ENCODE measurements around the gene GLG1. TPM values are rescaled to one million over a fixed set of nuclear protein-coding genes. Genes with fewer than 3 reads are reported as not detected.
"Not testable (repeated sequence)": the region's sequence is repeated elsewhere in the genome, so short reads cannot be mapped to it uniquely, and the experiment has no call there.

Gene GLG1
- total RNA-seq (136 and 167 TPM in 2 replicates), polyA plus RNA-seq (140 and 183 TPM in 2 replicates)

DNA sequence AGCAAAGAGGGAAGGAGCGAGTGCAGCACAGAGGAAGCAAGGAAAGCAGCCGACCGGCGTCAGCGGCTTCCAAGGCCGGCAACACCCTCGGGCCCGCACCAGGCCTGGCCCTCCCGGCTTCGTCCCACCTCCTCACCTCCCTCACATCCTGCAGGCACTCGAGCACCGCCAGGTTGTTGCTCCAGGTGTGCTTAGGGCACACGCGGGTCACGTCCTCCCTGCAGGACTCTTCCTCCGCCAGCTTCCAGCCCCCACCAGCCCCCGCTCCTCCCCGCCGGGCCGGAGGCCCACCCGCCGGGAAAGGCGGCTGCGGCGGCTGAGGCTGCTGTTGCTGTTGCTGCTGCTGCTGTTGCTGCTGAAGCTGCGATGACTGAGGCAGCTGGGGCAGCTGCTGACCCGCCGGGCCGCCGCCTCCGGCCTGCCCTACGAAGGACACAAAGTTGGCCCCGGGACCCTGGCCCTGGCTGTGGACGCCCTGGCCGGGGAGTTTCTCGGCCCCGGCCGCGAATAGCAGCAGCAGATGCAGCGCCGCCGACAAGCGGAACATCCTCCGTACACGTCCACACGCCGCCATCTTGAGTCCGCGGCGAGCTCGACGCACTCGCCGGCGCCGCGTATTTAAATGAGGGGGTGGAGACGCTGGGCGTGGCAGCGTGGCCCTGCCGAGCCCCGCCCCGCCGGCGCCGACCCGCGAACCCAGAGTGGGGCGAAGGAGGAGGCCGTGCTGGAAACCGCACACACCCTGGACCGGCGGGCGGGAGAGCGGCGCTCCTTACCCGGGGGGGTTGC lies at the start of gene GLG1:
GLG1 (minus strand) TSS at position 594 of the 789 bp plus-strand sequence; CDS start at position 574, 20 bp downstream.
- no peaks in the 10 kb centered on the region for H3K36me3 ChIP-seq
- peaks cover 18% of the 10 kb centered on the region for H3K4me1 ChIP-seq (ENCODE audit: low read depth)
- no peaks in the 10 kb centered on the region for H3K9me3 ChIP-seq (ENCODE audit: low read depth)
- peak within 1 kb of the TSS; percentile 96 for H3K27ac ChIP-seq
- no peaks in the 10 kb centered on the region for H3K27me3 ChIP-seq
- DNase-seq (ENCODE audit: low read depth in 1 of 2, low spot score in 1 of 2): peak; percentile 94 to 95
- TF ChIP-seq, protein P1, sequence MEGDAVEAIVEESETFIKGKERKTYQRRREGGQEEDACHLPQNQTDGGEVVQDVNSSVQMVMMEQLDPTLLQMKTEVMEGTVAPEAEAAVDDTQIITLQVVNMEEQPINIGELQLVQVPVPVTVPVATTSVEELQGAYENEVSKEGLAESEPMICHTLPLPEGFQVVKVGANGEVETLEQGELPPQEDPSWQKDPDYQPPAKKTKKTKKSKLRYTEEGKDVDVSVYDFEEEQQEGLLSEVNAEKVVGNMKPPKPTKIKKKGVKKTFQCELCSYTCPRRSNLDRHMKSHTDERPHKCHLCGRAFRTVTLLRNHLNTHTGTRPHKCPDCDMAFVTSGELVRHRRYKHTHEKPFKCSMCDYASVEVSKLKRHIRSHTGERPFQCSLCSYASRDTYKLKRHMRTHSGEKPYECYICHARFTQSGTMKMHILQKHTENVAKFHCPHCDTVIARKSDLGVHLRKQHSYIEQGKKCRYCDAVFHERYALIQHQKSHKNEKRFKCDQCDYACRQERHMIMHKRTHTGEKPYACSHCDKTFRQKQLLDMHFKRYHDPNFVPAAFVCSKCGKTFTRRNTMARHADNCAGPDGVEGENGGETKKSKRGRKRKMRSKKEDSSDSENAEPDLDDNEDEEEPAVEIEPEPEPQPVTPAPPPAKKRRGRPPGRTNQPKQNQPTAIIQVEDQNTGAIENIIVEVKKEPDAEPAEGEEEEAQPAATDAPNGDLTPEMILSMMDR (IDR thresholded peaks at IDR 0.05; ENCODE audit: low read depth, low read length): no peak
- peak within 1 kb of the TSS; percentile 91 for H3K4me3 ChIP-seq

GRCh38 chr16:74654536-74655050 lies 47.7 kb upstream of the GLG1 start:
- H3K27me3 ChIP-seq: no peaks in the 10 kb centered on the region
- H3K4me3 ChIP-seq: no peak overlapping the region
- no peaks in the 10 kb centered on the region for H3K4me1 ChIP-seq (ENCODE audit: low read depth)
- H3K27ac ChIP-seq: no peak overlapping the region
- TF ChIP-seq, protein P1 (IDR thresholded peaks at IDR 0.05; ENCODE audit: low read depth, low read length): no peak
- H3K9me3 ChIP-seq (ENCODE audit: low read depth): no peaks in the 10 kb centered on the region
- peaks cover 29% of the 10 kb centered on the region for H3K36me3 ChIP-seq
- DNase-seq (ENCODE audit: low read depth in 1 of 2, low spot score in 1 of 2): no peak

- not testable (repeated sequence) for DNase-seq (ENCODE audit: low read depth in 1 of 2, low spot score in 1 of 2); H3K4me1 ChIP-seq (ENCODE audit: low read depth); H3K9me3 ChIP-seq (ENCODE audit: low read depth); H3K4me3 ChIP-seq; H3K27me3 ChIP-seq
- Histone ChIP-seq H3K36me3 (peaks cover 22% of the 10 kb centered on the region), H3K27ac (peak overlapping the region; percentile 43)
These were observed 46.0 kb upstream of the GLG1 start for GRCh38 chr16:74652883-74653282.

DNA sequence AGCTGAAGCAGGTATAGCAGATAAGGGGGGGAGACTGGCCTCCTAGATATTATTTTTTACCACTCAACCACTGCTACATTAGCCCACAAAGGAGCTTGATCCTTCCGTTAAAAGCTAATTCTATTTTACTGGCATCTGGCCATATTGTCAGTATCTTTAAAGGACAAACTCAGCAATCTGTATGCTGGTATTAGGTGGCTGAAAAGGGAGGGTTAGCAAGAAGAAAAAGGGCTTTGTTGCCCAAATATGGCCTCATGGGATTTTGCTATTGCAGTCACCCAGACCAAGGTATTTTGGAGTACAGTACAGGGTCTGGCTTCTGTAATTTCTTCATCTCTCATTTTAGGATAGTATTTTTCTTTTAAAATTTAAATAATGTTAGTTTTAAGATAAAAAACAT lies 45.3 kb upstream of the GLG1 start:
- peaks cover 22% of the 10 kb centered on the region for H3K36me3 ChIP-seq
- no peak overlapping the region for H3K4me3 ChIP-seq

DNA sequence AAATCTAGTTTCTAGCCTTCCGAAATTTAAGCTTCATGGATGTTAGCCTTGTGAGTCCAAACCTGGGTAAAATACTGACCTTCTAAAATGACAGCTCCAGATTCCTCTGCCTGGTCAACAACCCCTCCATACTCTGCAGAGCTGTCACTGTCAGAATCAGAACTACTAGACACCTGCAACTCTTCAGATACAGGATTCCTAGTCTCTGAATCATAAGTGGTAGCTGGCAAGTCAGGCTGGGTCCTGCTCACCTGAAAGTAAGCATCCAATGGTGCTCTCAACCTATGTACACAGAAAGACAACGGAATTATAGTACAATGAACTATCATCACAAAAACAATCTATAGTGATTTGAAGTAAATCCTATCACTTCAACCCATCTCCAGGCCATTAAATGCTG lies 44.9 kb upstream of the GLG1 start:
- H3K27ac ChIP-seq: peak overlapping the region; percentile 43
- no peaks in the 10 kb centered on the region for H3K9me3 ChIP-seq (ENCODE audit: low read depth)
- H3K27me3 ChIP-seq: no peaks in the 10 kb centered on the region
- H3K36me3 ChIP-seq: peaks cover 22% of the 10 kb centered on the region
- DNase-seq (ENCODE audit: low read depth in 1 of 2, low spot score in 1 of 2): no peak
- no peaks in the 10 kb centered on the region for H3K4me1 ChIP-seq (ENCODE audit: low read depth)
- TF ChIP-seq, protein P1 (IDR thresholded peaks at IDR 0.05; ENCODE audit: low read depth, low read length): no peak
- H3K4me3 ChIP-seq: no peak overlapping the region

More for the DNA sequence above, 45.3 kb upstream of the GLG1 start:
- TF ChIP-seq, protein P1 (IDR thresholded peaks at IDR 0.05; ENCODE audit: low read depth, low read length): no peak
- DNase-seq (ENCODE audit: low read depth in 1 of 2, low spot score in 1 of 2): no peak
- H3K27me3 ChIP-seq: no peaks in the 10 kb centered on the region
- peak overlapping the region; percentile 43 for H3K27ac ChIP-seq
- H3K9me3 ChIP-seq (ENCODE audit: low read depth): no peaks in the 10 kb centered on the region
- H3K4me1 ChIP-seq (ENCODE audit: low read depth): no peaks in the 10 kb centered on the region

DNA sequence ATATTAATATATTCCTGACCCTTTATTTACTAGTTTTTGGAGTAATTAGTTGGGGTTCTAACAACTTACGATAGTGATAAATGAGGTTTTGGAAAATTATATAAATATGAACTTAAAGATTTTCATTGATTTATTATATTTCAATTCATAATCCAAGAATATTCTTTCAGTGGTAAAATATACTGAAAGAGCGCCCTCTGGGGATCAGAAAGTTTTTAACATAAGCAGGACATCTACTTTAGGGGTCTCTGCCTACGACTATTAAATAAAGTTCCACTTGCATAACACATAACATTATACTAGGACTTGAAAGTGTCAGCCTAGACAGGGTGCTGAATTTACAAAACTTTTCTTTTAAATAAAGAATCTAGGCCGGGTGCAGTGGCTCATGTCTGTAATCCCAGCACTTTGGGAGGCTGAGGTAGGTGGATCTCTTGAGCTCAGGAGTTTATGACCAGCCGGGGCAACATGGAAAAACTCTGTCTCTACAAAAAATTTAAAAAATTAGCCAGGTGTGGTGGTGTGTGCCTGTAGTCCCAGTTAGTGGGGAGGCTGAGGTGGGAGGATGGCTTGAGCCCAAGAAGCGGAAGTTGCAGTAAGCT lies 44.2 kb upstream of the GLG1 start:
- Histone ChIP-seq H3K4me3 (no peak overlapping the region), H3K27ac (no peak overlapping the region), H3K9me3 (ENCODE audit: low read depth) (no peaks in the 10 kb centered on the region), H3K4me1 (ENCODE audit: low read depth) (no peaks in the 10 kb centered on the region), H3K36me3 (peaks cover 22% of the 10 kb centered on the region), H3K27me3 (no peaks in the 10 kb centered on the region)
- DNase-seq (ENCODE audit: low read depth in 1 of 2, low spot score in 1 of 2): peak; percentile 19 to 31
- TF ChIP-seq, protein P1 (IDR thresholded peaks at IDR 0.05; ENCODE audit: low read depth, low read length): peak; percentile 62
